PC-9 (cell line): Measurements from ENCODE around the gene FURIN. TPM values are rescaled to one million over a fixed set of nuclear protein-coding genes. Genes with fewer than 3 reads are reported as not detected.
"Not testable (repeated sequence)": the region's sequence is repeated elsewhere in the genome, so short reads cannot be mapped to it uniquely, and the experiment has no call there.

Experiments used
- BruUV-seq: library from RNA; stranded (reverse); fragments of 400-500 nt; replicated peaks from 2 replicates; lab custom pipeline; 2021; lab: Mats Ljungman, UMichigan
- CTCF ChIA-PET: fragments of 300-600 bp; sonication (Branson Sonifier 250); formaldehyde crosslinking; loops from one replicate; lab custom pipeline; 2022; ENCODE audit warnings: antibody characterized with exemption; lab: Charles Lee
- POLR2A ChIA-PET: fragments of 300-600 bp; sonication (Branson Sonifier 250); formaldehyde crosslinking; loops from one replicate; lab custom pipeline; 2022; ENCODE audit warnings: antibody characterized with exemption; ENCODE audit not compliant: unreplicated experiment; lab: Charles Lee
- DNase-seq, 2 experiments: peaks; one replicate each; pipeline versions ENCODE4 v3.0.0 to v3.0.0-alpha.2; 2015 to 2022; ENCODE audit warnings: mixed read lengths in 1 of 2
- H2AFZ ChIP-seq: fragments of 200-600 bp; sonication (generic); 2 replicates; pipeline ENCODE4 v1.8.1; 2017; ENCODE audit warnings: antibody characterized with exemption
- H3F3A ChIP-seq: fragments of 200-600 bp; sonication (generic); 2 replicates; pipeline ENCODE4 v1.8.1; 2017; ENCODE audit warnings: antibody characterized with exemption, mild to moderate bottlenecking, low read depth; ENCODE audit not compliant: insufficient read depth
- H3K27ac ChIP-seq: fragments of 200-600 bp; sonication (generic); 2 replicates; pipeline ENCODE4 v1.6.1; 2016; ENCODE audit warnings: mixed run types
- H3K27me3 ChIP-seq: fragments of 200-600 bp; sonication (generic); 2 replicates; pipeline ENCODE4 v1.6.1; 2016; ENCODE audit warnings: low read depth, mixed run types; ENCODE audit not compliant: insufficient read depth
- H3K36me3 ChIP-seq: fragments of 200-600 bp; sonication (generic); 2 replicates; pipeline ENCODE4 v1.6.1; 2016; ENCODE audit warnings: low read depth, mixed run types
- H3K4me1 ChIP-seq: fragments of 200-600 bp; sonication (generic); replicated peaks from 2 replicates; pipeline ENCODE4 v1.6.1; 2016; ENCODE audit warnings: mixed run types; ENCODE audit not compliant: insufficient read depth
- H3K4me2 ChIP-seq: fragments of 200-600 bp; sonication (generic); 2 replicates; pipeline ENCODE4 v1.6.1; 2017; ENCODE audit warnings: mixed run types
- H3K4me3 ChIP-seq: fragments of 200-600 bp; sonication (generic); 2 replicates; pipeline ENCODE4 v1.6.1; 2016; ENCODE audit warnings: mixed run types
- H3K79me2 ChIP-seq: fragments of 200-600 bp; sonication (generic); 2 replicates; pipeline ENCODE4 v1.6.1; 2017; ENCODE audit warnings: low read depth, mixed run types
- H3K9me2 ChIP-seq: fragments of 200-600 bp; sonication (generic); 2 replicates; pipeline ENCODE4 v1.8.1; 2017; ENCODE audit warnings: mild to moderate bottlenecking; ENCODE audit not compliant: insufficient read depth
- H3K9me3 ChIP-seq: fragments of 200-600 bp; sonication (generic); 2 replicates; pipeline ENCODE4 v1.8.1; 2016; ENCODE audit warnings: low read depth; ENCODE audit not compliant: insufficient read depth
- H4K20me1 ChIP-seq: fragments of 200-600 bp; sonication (generic); 2 replicates; pipeline ENCODE4 v1.8.1; 2017; ENCODE audit not compliant: insufficient read depth
- CTCF ChIP-seq: fragments of 200-600 bp; sonication (generic); conservative IDR thresholded peaks from 2 replicates; pipeline ENCODE4 v1.6.1; 2017; ENCODE audit warnings: mixed run types, antibody characterized with exemption, mild to moderate bottlenecking, moderate library complexity
- EZH2 ChIP-seq: fragments of 200-600 bp; sonication (generic); IDR thresholded peaks from 2 replicates; pipeline ENCODE4 v1.8.0; 2017; ENCODE audit warnings: antibody characterized with exemption, low read depth
- intact Hi-C: fragments of 100-400 bp; cut with micrococcal nuclease; formaldehyde crosslinking; loops from one replicate; pipeline ENCODE4 v1.10.0; 2022; ENCODE audit not compliant: unreplicated experiment
- total RNA-seq: library from RNA; stranded (reverse); gene quantifications from 2 replicates; pipeline ENCODE4 v1.2.3, GENCODE V29; 2021

Gene FURIN
- total RNA-seq, 1 experiment from 2014 or later: 50.4 TPM

DNA sequence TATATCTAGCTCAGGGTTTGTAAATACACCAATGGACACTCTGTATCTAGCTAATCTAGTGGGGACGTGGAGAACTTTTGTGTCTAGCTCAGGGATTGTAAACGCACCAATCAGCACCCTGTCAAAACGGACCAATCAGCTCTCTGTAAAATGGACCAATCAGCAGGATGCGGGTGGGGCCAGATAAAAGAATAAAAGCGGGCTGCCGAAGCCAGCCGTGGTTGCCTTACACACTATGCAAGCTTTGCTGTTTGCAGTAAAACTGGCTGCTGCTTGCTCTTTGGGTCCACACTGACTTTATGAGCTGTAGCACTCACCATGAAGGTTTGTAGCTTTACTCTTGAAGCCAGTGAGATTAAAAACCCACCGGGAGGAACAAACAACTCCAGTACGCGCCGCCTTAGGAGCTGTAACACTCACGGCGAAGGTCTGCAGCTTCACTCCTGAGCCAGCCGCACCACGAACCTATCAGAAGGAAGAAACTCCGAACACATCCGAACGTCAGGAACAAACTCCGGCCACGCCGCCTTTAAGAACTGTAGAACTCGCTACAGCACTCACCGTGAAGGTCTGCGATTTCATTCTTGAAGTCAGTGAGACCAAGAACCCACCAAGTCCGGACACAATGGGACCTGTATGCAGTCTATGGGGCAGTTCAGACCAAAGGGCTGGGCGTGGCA, 42.0 kb upstream of the FURIN start:
- H3K4me3 ChIP-seq, BruUV-seq, H3K9me3 ChIP-seq, H3K4me2 ChIP-seq, POLR2A ChIA-PET, H3K79me2 ChIP-seq, intact Hi-C loops, H2AFZ ChIP-seq, CTCF ChIA-PET, H3K27ac ChIP-seq, H3K9me2 ChIP-seq, DNase-seq, H3K4me1 ChIP-seq, H3K36me3 ChIP-seq, H3F3A ChIP-seq, H4K20me1 ChIP-seq, H3K27me3 ChIP-seq: not testable (repeated sequence)

DNA sequence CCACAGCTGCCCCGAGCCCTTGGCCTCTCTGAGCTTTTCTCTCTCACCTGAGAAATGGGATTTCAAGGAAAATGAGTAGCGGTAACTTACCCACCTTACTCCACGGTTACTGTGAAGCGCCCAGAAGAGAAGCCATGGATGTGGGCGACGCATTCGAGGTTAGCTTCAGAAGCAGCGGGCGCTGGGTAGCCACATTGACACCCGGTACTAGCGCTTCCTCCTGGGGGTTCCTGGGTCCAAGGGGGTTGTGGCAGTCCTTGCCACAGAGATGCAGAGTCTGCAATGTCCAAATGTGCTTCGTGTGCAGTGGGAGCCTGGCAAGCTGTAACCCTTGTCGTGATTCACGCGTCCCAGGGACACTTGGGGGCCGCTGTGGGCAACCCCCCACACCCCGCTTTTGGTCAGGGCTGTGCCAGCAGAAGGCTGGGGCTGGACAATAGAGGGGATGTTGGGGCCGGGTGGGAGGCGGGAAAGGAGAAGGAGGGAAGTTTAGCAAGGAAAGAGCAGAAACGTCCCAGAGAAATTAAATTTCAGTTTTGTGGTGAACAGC, 41.4 kb upstream of the FURIN start:
- BruUV-seq: no TSS peak
- Histone ChIP-seq H4K20me1 (no peaks in the 10 kb centered on the region), H3K79me2 (no peaks in the 10 kb centered on the region), H3K9me3 (no peaks in the 10 kb centered on the region), H3K4me3 (no peak overlapping the region), H3K4me1 (no peaks in the 10 kb centered on the region), H3F3A (no peaks in the 10 kb centered on the region), H3K27me3 (0 out of 2 replicates have a peak, but pooled peaks cover 5% of the 10 kb centered on the region), H3K4me2 (no peak overlapping the region), H2AFZ (no peak overlapping the region), H3K27ac (no peak overlapping the region), H3K9me2 (no peaks in the 10 kb centered on the region), H3K36me3 (no peaks in the 10 kb centered on the region)
- DNase-seq: no peak
- POLR2A ChIA-PET: no interaction called here
- CTCF ChIA-PET: no interaction called here
- intact Hi-C loops: no loop called here
- no peak for TF ChIP-seq EZH2
- TF ChIP-seq CTCF: no peak

DNA sequence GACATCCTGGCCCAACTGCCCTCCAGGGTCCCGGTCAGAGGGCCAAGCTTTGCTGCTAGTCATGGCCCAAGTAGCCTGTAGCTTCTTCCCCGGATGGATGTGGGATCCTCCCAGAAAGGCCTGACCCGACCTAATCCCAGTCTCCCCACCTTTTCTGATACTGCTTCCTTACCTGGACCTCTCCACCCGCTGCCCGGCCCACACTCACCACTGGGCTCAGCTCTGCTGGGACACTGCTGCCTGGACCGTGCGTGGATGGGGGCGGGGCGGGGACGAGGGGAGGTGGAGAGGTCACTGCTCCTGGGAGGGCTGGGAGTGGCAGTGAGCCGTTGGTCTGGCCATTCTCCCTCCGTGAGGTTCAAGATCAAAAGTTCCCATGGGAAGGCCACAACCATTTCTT, 40.3 kb upstream of the FURIN start:
- no TSS peak for BruUV-seq
- no peaks in the 10 kb centered on the region for H3F3A ChIP-seq
- no peaks in the 10 kb centered on the region for H3K9me2 ChIP-seq
- POLR2A ChIA-PET: no interaction called here
- H3K4me3 ChIP-seq: no peak overlapping the region
- no peak overlapping the region for H3K4me2 ChIP-seq
- CTCF ChIA-PET: no interaction called here
- intact Hi-C loops: no loop called here
- H3K9me3 ChIP-seq: no peaks in the 10 kb centered on the region
- no peak overlapping the region for H2AFZ ChIP-seq
- no peaks in the 10 kb centered on the region for H3K36me3 ChIP-seq
- H4K20me1 ChIP-seq: no peaks in the 10 kb centered on the region
- 0 out of 2 replicates have a peak, but pooled peaks cover 5% of the 10 kb centered on the region for H3K27me3 ChIP-seq
- TF ChIP-seq CTCF (no peak), EZH2 (no peak)
- H3K79me2 ChIP-seq: no peaks in the 10 kb centered on the region
- no peaks in the 10 kb centered on the region for H3K4me1 ChIP-seq
- no peak for DNase-seq
- H3K27ac ChIP-seq: no peak overlapping the region
